Chondrocyte (in vitro differentiated cells): Measurements from ENCODE around the gene EME1. TPM values are rescaled to one million over a fixed set of nuclear protein-coding genes. Genes with fewer than 3 reads are reported as not detected.

ENCODE experiments used
- DNase-seq: peaks from one replicate; pipeline ENCODE4 v3.0.0; 2021; ENCODE audit warnings: mixed read lengths, low spot score
- H3K27ac Mint-ChIP-seq: one replicate; pipeline ENCODE4 v1.8.0; 2021; ENCODE audit warnings: mild to moderate bottlenecking, moderate library complexity, mixed read lengths; ENCODE audit not compliant: unreplicated experiment
- H3K27me3 Mint-ChIP-seq: 2 replicates; pipeline ENCODE4 v1.8.0; 2021; ENCODE audit warnings: low read depth, mixed read lengths
- H3K36me3 Mint-ChIP-seq: 2 replicates; pipeline ENCODE4 v1.8.0; 2021; ENCODE audit warnings: low read depth, mixed read lengths
- H3K4me1 Mint-ChIP-seq: 2 replicates; pipeline ENCODE4 v1.8.0; 2021; ENCODE audit warnings: low read depth, mild to moderate bottlenecking, mixed read lengths
- H3K4me3 Mint-ChIP-seq: one replicate; pipeline ENCODE4 v1.8.0; 2021; ENCODE audit warnings: mild to moderate bottlenecking, moderate library complexity, mixed read lengths; ENCODE audit not compliant: unreplicated experiment
- H3K9me3 Mint-ChIP-seq: 2 replicates; pipeline ENCODE4 v1.8.0; 2021; ENCODE audit warnings: low read depth, mixed read lengths
- total RNA-seq: library from RNA; stranded (reverse); gene quantifications from 3 replicates; pipeline ENCODE4 v1.2.1, GENCODE V29; 2021
- TF ChIP-seq, protein P1 (sequence below): fragments of 200-600 bp; sonication (generic); IDR thresholded peaks from 2 replicates; pipeline ENCODE4 v1.5.0; 2021; ENCODE audit warnings: antibody characterized with exemption, mild to moderate bottlenecking, moderate library complexity

EME1 gene
- total RNA-seq, 1 donor from 2014 or later: 1.9 TPM

DNA sequence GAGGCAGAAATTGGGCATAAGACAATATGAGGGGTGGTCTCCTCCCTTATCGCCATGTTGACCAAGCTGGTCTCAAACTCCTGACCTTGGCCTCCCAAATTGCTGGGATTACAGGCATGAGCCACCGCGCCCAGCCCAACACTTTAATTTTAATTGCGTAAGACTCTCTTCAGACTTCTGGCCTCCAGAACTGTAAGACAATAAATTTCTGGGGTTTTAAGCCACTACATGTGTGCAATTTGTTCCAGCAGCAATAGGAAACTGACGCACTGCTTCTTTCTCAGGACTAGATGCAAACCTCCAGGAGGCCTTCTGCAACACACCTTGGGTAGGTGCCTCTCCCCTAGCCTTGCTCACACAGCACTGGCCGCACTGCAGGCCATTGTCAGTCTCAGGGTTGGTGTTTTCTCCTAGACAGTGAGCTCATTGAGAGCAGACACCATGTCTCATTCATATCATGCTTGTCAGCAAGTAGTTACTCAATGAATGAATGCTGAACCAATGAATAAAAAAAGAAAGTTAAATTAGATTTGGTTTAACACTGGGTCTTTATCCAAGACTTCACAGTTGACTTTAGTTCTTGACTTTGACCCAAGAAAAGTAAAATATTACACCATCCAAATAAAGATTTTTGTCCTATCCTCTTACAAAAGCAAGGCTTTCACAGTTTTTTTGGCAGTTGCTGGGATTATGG is 47.5 kb downstream of the EME1 start:
- peak overlapping the region; percentile 25 for H3K27ac Mint-ChIP-seq
- H3K4me1 Mint-ChIP-seq: peaks cover 24% of the 10 kb centered on the region
- TF ChIP-seq, protein P1, sequence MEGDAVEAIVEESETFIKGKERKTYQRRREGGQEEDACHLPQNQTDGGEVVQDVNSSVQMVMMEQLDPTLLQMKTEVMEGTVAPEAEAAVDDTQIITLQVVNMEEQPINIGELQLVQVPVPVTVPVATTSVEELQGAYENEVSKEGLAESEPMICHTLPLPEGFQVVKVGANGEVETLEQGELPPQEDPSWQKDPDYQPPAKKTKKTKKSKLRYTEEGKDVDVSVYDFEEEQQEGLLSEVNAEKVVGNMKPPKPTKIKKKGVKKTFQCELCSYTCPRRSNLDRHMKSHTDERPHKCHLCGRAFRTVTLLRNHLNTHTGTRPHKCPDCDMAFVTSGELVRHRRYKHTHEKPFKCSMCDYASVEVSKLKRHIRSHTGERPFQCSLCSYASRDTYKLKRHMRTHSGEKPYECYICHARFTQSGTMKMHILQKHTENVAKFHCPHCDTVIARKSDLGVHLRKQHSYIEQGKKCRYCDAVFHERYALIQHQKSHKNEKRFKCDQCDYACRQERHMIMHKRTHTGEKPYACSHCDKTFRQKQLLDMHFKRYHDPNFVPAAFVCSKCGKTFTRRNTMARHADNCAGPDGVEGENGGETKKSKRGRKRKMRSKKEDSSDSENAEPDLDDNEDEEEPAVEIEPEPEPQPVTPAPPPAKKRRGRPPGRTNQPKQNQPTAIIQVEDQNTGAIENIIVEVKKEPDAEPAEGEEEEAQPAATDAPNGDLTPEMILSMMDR: no peak
- no peak for DNase-seq
- peaks cover 3% of the 10 kb centered on the region for H3K27me3 Mint-ChIP-seq
- H3K4me3 Mint-ChIP-seq: no peak overlapping the region
- H3K9me3 Mint-ChIP-seq: no peaks in the 10 kb centered on the region
- no peaks in the 10 kb centered on the region for H3K36me3 Mint-ChIP-seq

DNA sequence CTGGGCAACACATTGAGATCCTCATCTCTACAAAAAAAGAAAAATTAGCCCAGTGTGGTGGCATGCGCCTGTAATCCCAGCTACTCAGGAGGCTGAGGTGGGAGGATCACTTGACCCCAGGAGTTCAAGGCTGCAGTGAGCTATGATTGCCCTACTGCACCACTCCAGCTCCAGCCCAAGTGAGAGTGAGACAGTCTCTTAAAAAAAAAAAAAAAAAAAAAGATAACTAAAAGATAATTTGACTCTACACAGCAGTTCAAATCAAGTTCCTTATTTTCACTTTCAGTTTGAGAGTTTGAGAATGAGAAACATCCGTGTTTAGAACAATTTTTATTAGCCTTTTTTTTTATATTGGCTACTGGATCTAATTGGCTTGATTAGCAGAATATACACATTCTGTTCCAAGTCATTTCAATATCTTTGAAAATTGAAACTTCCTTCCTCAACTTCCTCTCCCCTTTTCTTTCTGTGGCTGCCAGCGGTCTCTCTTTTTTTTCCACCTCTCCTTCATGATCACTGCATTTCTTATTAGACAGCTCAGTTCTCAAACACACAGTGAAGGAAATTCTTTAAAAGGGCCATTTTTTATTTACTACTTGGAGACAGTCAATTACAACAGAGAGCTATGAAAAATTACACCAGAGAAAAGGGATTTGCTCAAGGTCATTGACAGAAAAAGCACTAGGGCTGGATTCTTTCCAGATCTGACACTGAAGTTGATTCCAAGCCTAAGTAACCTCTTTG is 48.5 kb downstream of the EME1 start:
- Mint-ChIP-seq H3K27me3 (peaks cover 3% of the 10 kb centered on the region), H3K4me1 (peaks cover 27% of the 10 kb centered on the region), H3K27ac (peak overlapping the region; percentile 13), H3K9me3 (no peaks in the 10 kb centered on the region), H3K36me3 (no peaks in the 10 kb centered on the region), H3K4me3 (peak overlapping the region; percentile 31)
- DNase-seq: no peak
- TF ChIP-seq, protein P1: no peak

DNA sequence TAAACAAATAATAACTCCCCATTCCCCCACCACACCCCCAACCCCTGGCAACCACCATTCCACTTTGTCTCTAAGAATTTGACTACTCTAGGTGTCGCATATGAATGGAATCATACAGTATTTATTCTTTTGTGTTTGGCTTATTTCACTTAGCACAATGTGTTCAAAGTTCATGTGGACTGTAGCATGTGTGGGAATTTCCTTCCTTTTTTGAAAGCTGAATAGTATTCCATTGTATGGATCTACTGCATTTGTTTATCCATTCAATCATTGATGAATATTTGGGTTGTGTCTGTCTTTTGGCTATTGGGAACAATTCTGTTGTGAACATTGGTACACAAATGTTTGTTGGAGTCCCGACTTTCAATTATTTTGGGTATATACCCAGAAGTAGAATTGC is 49.7 kb downstream of the EME1 start:
- Mint-ChIP-seq H3K36me3 (no peaks in the 10 kb centered on the region), H3K9me3 (no peaks in the 10 kb centered on the region), H3K4me3 (no peak overlapping the region), H3K4me1 (peaks cover 39% of the 10 kb centered on the region), H3K27ac (no peak overlapping the region), H3K27me3 (peaks cover 3% of the 10 kb centered on the region)
- TF ChIP-seq, protein P1: no peak
- no peak for DNase-seq

- H3K4me3 Mint-ChIP-seq: peak overlapping the region; percentile 6
- DNase-seq: no peak
- H3K9me3 Mint-ChIP-seq: no peaks in the 10 kb centered on the region
- H3K27me3 Mint-ChIP-seq: peaks cover 3% of the 10 kb centered on the region
- H3K4me1 Mint-ChIP-seq: peaks cover 39% of the 10 kb centered on the region
- TF ChIP-seq, protein P1: no peak
- no peaks in the 10 kb centered on the region for H3K36me3 Mint-ChIP-seq
- peak overlapping the region; percentile 83 for H3K27ac Mint-ChIP-seq
These were observed 50.6 kb downstream of the EME1 start for GRCh38 chr17:50423553-50424159.

- no peak overlapping the region for H3K4me3 Mint-ChIP-seq
- H3K4me1 Mint-ChIP-seq: peaks cover 39% of the 10 kb centered on the region
- no peak for DNase-seq
These were observed 51.4 kb downstream of the EME1 start for GRCh38 chr17:50424246-50424995.

More at GRCh38 chr17:50424246-50424995, 51.4 kb downstream of the EME1 start:
- Mint-ChIP-seq H3K27ac (peak overlapping the region; percentile 83), H3K9me3 (no peaks in the 10 kb centered on the region), H3K36me3 (no peaks in the 10 kb centered on the region), H3K27me3 (no peaks in the 10 kb centered on the region)
- TF ChIP-seq, protein P1: no peak
